ENCODE measurements around the gene CT47A1. TPM values are rescaled to one million over a fixed set of nuclear protein-coding genes. Genes with fewer than 3 reads are reported as not detected.
A peak's percentile ranks its signal among the peaks of the same experiment; 100 is the strongest.
"Not testable (repeated sequence)": the region's sequence is repeated elsewhere in the genome, so short reads cannot be mapped to it uniquely, and the experiment has no call there.

The CT47A1 gene
- polyA plus RNA-seq, result not detected

GRCh38 chrX:120985660-120986059, at the start of gene CT47A1:
CT47A1 (minus strand) TSS chrX:120985760; CDS start chrX:120985529, 231 bp downstream.
- not testable (repeated sequence) for H3K4me1 Mint-ChIP-seq, H3K36me3 Mint-ChIP-seq, H3K27ac Mint-ChIP-seq, H3K4me3 Mint-ChIP-seq, H3K9me3 Mint-ChIP-seq, H3K27me3 Mint-ChIP-seq

GRCh38 chrX:121032531-121032930, 47.0 kb upstream of the CT47A1 start:
- no peaks in the 10 kb centered on the region for H3K4me1 Mint-ChIP-seq
- H3K36me3 Mint-ChIP-seq, result no peaks in the 10 kb centered on the region
- H3K27me3 Mint-ChIP-seq, result no peaks in the 10 kb centered on the region
- no peak overlapping the region for H3K27ac Mint-ChIP-seq
- no peaks in the 10 kb centered on the region for H3K9me3 Mint-ChIP-seq
- no peak overlapping the region for H3K4me3 Mint-ChIP-seq

- Mint-ChIP-seq H3K9me3 (peaks cover 0 to 4% (median 4%) of the 10 kb centered on the region in 3 donors), H3K27me3 (no peaks in the 10 kb centered on the region), H3K36me3 (no peaks in the 10 kb centered on the region), H3K4me3 (no peak overlapping the region), H3K27ac (no peak overlapping the region), H3K4me1 (no peaks in the 10 kb centered on the region)
These were observed 44.5 kb upstream of the CT47A1 start for GRCh38 chrX:121030083-121030482.

DNA sequence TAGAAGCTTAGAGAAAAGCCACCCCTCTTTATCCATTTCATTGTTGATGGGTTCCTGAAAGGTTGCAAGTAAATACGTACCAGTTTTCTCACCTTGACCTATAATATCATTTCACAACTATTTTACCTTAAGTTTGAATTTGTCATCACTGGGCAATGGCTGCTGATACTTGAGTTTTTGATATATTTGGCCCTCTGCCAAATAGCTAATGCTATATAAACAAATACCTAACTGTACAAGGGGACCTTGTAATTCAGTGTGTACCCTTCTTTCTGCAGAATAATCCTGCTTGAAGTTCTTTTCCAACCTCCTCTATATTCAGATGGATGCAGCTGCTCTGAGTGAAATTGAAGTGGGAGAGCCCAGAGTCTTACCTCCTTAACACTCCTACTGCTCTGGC, 42.9 kb upstream of the CT47A1 start:
- no peaks in the 10 kb centered on the region for H3K27me3 Mint-ChIP-seq
- no peak overlapping the region for H3K27ac Mint-ChIP-seq
- H3K4me1 Mint-ChIP-seq, result no peaks in the 10 kb centered on the region
- no peak overlapping the region for H3K4me3 Mint-ChIP-seq
- no peaks in the 10 kb centered on the region for H3K36me3 Mint-ChIP-seq
- peaks cover 0 to 4% (median 4%) of the 10 kb centered on the region in 3 donors for H3K9me3 Mint-ChIP-seq

GRCh38 chrX:121014826-121015225, 29.3 kb upstream of the CT47A1 start:
- Mint-ChIP-seq H3K27ac (no peak overlapping the region), H3K36me3 (peaks cover 2% of the 10 kb centered on the region), H3K4me3 (no peak overlapping the region), H3K9me3 (peaks cover 0 to 6% (median 0%) of the 10 kb centered on the region in 3 donors), H3K27me3 (no peaks in the 10 kb centered on the region), H3K4me1 (no peaks in the 10 kb centered on the region)

DNA sequence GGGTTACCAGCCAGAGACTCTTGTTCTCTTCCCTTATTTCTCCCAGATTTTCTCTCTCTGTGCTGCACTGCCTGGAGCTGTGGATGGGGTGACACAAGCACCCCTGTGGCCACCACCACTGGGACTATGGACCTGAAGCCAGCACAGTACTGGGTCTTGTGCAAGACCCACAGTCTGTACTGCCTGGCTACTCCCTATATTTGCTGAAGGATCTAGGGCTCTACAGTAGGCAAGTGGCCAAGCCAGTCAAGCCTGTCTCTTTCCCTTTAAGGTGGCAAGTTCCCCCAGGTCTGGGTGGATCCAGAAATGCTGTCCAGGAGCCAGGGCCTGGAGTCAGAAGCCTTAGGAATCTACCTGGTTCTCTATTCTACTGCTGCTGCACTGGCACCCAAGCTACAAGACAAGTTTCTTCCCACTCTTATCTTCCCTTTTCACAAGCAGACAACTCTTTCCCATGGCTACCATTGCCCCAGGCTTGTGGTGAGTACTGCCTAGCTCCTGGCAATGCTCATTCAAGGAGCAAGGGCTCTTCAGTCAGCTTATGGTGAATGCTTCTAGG, 28.4 kb upstream of the CT47A1 start:
- no peak overlapping the region for H3K4me3 Mint-ChIP-seq

GRCh38 chrX:121011254-121011653, 25.7 kb upstream of the CT47A1 start:
- H3K27ac Mint-ChIP-seq, result no peak overlapping the region
- H3K4me1 Mint-ChIP-seq, result no peaks in the 10 kb centered on the region
- peaks cover 0 to 6% (median 3%) of the 10 kb centered on the region in 3 donors for H3K9me3 Mint-ChIP-seq
- H3K4me3 Mint-ChIP-seq, result no peak overlapping the region
- peaks cover 2% of the 10 kb centered on the region for H3K27me3 Mint-ChIP-seq
- peaks cover 2% of the 10 kb centered on the region for H3K36me3 Mint-ChIP-seq

More for the DNA sequence above, 28.4 kb upstream of the CT47A1 start:
- H3K9me3 Mint-ChIP-seq, result peaks cover 0 to 6% (median 0%) of the 10 kb centered on the region in 3 donors
- no peaks in the 10 kb centered on the region for H3K27me3 Mint-ChIP-seq
- H3K36me3 Mint-ChIP-seq, result peaks cover 2% of the 10 kb centered on the region
- H3K4me1 Mint-ChIP-seq, result no peaks in the 10 kb centered on the region
- H3K27ac Mint-ChIP-seq, result no peak overlapping the region

GRCh38 chrX:121010218-121010617, 24.7 kb upstream of the CT47A1 start:
- H3K9me3 Mint-ChIP-seq, result peaks cover 2 to 7% (median 7%) of the 10 kb centered on the region in 3 donors
- no peak overlapping the region for H3K27ac Mint-ChIP-seq
- H3K36me3 Mint-ChIP-seq, result no peaks in the 10 kb centered on the region
- no peaks in the 10 kb centered on the region for H3K4me1 Mint-ChIP-seq
- peaks cover 2% of the 10 kb centered on the region for H3K27me3 Mint-ChIP-seq
- no peak overlapping the region for H3K4me3 Mint-ChIP-seq

GRCh38 chrX:121009764-121010163, 24.2 kb upstream of the CT47A1 start:
- H3K4me3 Mint-ChIP-seq, result no peak overlapping the region
- no peaks in the 10 kb centered on the region for H3K4me1 Mint-ChIP-seq
- no peaks in the 10 kb centered on the region for H3K36me3 Mint-ChIP-seq
- H3K27ac Mint-ChIP-seq, result no peak overlapping the region
- peaks cover 2% of the 10 kb centered on the region for H3K27me3 Mint-ChIP-seq
- peaks cover 2 to 7% (median 7%) of the 10 kb centered on the region in 3 donors for H3K9me3 Mint-ChIP-seq

DNA sequence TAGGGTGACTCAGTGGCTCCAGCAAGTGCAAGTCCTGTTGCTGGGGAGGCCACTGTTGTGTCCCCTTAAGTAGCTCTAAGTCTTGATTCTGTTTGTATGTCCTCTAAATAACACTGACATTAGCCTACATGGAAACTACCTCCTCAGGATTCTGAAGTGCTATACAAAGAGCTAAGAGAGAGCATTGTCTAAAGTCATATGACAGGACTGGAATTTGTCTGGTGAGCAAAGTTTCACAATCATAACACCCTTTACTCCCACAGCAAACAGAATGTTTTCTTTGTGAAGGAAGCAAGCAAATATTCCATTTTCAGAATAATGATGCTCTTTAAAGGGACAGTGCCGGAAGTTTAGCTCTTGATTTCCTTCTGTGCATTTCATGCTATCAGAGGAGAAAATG, 23.4 kb upstream of the CT47A1 start:
- H3K4me1 Mint-ChIP-seq, result no peaks in the 10 kb centered on the region
- H3K4me3 Mint-ChIP-seq, result no peak overlapping the region
- H3K9me3 Mint-ChIP-seq, result peaks cover 2 to 7% (median 3%) of the 10 kb centered on the region in 3 donors
- peaks cover 2% of the 10 kb centered on the region for H3K27me3 Mint-ChIP-seq
- H3K36me3 Mint-ChIP-seq, result no peaks in the 10 kb centered on the region
- no peak overlapping the region for H3K27ac Mint-ChIP-seq

DNA sequence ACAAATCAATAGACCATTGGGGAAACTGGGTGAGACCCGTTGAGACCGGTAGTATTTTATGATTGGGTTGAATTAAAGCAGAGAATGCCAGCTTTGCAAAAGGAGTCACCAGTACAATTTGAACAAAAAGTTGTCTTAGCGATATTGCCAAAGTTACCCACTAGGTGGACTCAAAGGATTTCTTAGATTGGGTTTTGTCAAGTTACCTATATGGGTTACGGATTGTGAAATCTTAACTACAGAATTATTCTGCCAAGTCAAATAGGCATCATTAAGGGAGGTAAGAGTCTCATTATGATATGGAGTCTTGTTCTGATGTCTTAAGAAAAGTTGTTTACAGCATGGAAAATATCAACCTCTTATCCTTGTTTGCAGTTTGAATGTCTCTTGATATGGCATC, 15.0 kb upstream of the CT47A1 start:
- peaks cover 2 to 8% (median 7%) of the 10 kb centered on the region in 3 donors for H3K4me1 Mint-ChIP-seq
- H3K27me3 Mint-ChIP-seq, result no peaks in the 10 kb centered on the region
- H3K4me3 Mint-ChIP-seq, result no peak overlapping the region
- H3K27ac Mint-ChIP-seq, result no peak overlapping the region
- peaks cover 0 to 1% (median 0%) of the 10 kb centered on the region in 3 donors for H3K9me3 Mint-ChIP-seq
- no peaks in the 10 kb centered on the region for H3K36me3 Mint-ChIP-seq

DNA sequence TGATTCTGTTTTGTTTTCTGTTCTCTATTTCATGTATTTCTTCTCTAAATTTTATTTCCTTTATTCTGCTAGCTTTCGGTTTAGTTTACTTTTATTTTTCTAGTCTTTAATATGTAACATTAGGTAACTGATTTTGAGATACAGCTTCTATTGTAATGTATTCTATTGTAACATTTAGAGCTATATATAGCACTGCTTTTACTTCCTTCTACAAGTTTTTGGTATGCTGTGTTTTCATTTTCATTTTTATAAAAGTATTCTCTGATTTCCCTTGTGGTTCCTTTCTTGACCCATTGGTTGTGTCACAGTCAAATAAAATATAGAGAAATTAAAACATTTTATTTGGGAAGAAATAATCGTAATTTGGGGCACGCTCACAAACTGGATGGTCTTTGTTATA, 13.9 kb upstream of the CT47A1 start:
- Mint-ChIP-seq H3K4me1 (peaks cover 2 to 8% (median 7%) of the 10 kb centered on the region in 3 donors), H3K4me3 (peak overlapping the region in 1 of 4 donors; percentile 59), H3K27ac (peak overlapping the region in 1 of 3 donors; percentile 25), H3K9me3 (no peaks in the 10 kb centered on the region), H3K36me3 (no peaks in the 10 kb centered on the region), H3K27me3 (no peaks in the 10 kb centered on the region)

- not testable (repeated sequence) for H3K4me1 Mint-ChIP-seq, H3K4me3 Mint-ChIP-seq, H3K27me3 Mint-ChIP-seq, H3K36me3 Mint-ChIP-seq, H3K9me3 Mint-ChIP-seq, H3K27ac Mint-ChIP-seq
These were observed 29.1 kb downstream of the CT47A1 start, which contains the start of gene CT47A7 for GRCh38 chrX:120956500-120956899. CT47A7 (minus strand) TSS chrX:120956600; CDS start chrX:120956345, 255 bp downstream.

Measured in IgD-negative memory B cell (primary cell).